ENCODE data around the gene CLPTM1. TPM values are rescaled to one million over a fixed set of nuclear protein-coding genes. Genes with fewer than 3 reads are reported as not detected.

Gene CLPTM1
- total RNA-seq, 2 donors from 2014 or later: 82.7 to 94.4 TPM

GRCh38 chr19:44927746-44928145 is 27.4 kb upstream of the CLPTM1 start:
- peaks cover 2% of the 10 kb centered on the region for H3K9me3 Mint-ChIP-seq

GRCh38 chr19:44930088-44930487 is 25.1 kb upstream of the CLPTM1 start:
- no peak overlapping the region for H3K9ac ChIP-seq (ENCODE audit: extremely low read depth, low read length, poor library complexity, severe bottlenecking)
- Mint-ChIP-seq H3K4me3 (no peak overlapping the region), H3K4me1 (peaks cover 11% of the 10 kb centered on the region), H3K36me3 (ENCODE audit: low read depth) (no peaks in the 10 kb centered on the region), H3K27ac (no peak overlapping the region), H3K27me3 (ENCODE audit: insufficient read depth) (peaks cover 11% of the 10 kb centered on the region), H3K9me3 (no peaks in the 10 kb centered on the region)
- H3K4me1 ChIP-seq (ENCODE audit: control insufficient read depth, insufficient read depth, low read length): no peaks in the 10 kb centered on the region
- H3K27ac ChIP-seq (ENCODE audit: low read depth, low read length): no peak overlapping the region
- no peaks in the 10 kb centered on the region for H3K9me3 ChIP-seq (ENCODE audit: control insufficient read depth, low read length)
- TF ChIP-seq CTCF (conservative IDR thresholded peaks at IDR 0.05): no peak
- no peaks in the 10 kb centered on the region for H3K36me3 ChIP-seq (ENCODE audit: control insufficient read depth, insufficient read depth, low read length)
- H3K4me3 ChIP-seq (ENCODE audit: low read length): no peak overlapping the region
- no peaks in the 10 kb centered on the region for H3K27me3 ChIP-seq (ENCODE audit: control insufficient read depth, insufficient read depth, low read length, poor library complexity, severe bottlenecking)
- WGBS, 2 experiments (ENCODE audit: insufficient coverage in 1 of 2, insufficient read length in 1 of 2): 85 to 94% methylated on average over 6 to 7 of the region's 7 CpGs
- no peak for DNase-seq

More at GRCh38 chr19:44927746-44928145, 27.4 kb upstream of the CLPTM1 start:
- Histone ChIP-seq H3K9ac (ENCODE audit: extremely low read depth, low read length, poor library complexity, severe bottlenecking) (no peak overlapping the region), H3K27ac (ENCODE audit: low read depth, low read length) (no peak overlapping the region), H3K27me3 (ENCODE audit: control insufficient read depth, insufficient read depth, low read length, poor library complexity, severe bottlenecking) (no peaks in the 10 kb centered on the region), H3K36me3 (ENCODE audit: control insufficient read depth, insufficient read depth, low read length) (no peaks in the 10 kb centered on the region), H3K4me3 (ENCODE audit: low read length) (no peak overlapping the region), H3K9me3 (ENCODE audit: control insufficient read depth, low read length) (no peaks in the 10 kb centered on the region), H3K4me1 (ENCODE audit: control insufficient read depth, insufficient read depth, low read length) (no peaks in the 10 kb centered on the region)
- DNase-seq: no peak
- H3K27ac Mint-ChIP-seq: peak overlapping the region; percentile 39
- H3K36me3 Mint-ChIP-seq (ENCODE audit: low read depth): peaks cover 3% of the 10 kb centered on the region
- H3K4me3 Mint-ChIP-seq: no peak overlapping the region
- 79 to 96% methylated on average over 4 to 5 of the region's 5 CpGs for WGBS, 2 experiments (ENCODE audit: insufficient coverage in 1 of 2, insufficient read length in 1 of 2)
- TF ChIP-seq CTCF (conservative IDR thresholded peaks at IDR 0.05): no peak
- H3K27me3 Mint-ChIP-seq (ENCODE audit: insufficient read depth): peaks cover 10% of the 10 kb centered on the region
- H3K4me1 Mint-ChIP-seq: peaks cover 18% of the 10 kb centered on the region

GRCh38 chr19:44931541-44931940 is 23.6 kb upstream of the CLPTM1 start:
- Histone ChIP-seq H3K27me3 (ENCODE audit: control insufficient read depth, insufficient read depth, low read length, poor library complexity, severe bottlenecking) (no peaks in the 10 kb centered on the region), H3K27ac (ENCODE audit: low read depth, low read length) (no peak overlapping the region), H3K36me3 (ENCODE audit: control insufficient read depth, insufficient read depth, low read length) (no peaks in the 10 kb centered on the region), H3K9me3 (ENCODE audit: control insufficient read depth, low read length) (no peaks in the 10 kb centered on the region), H3K9ac (ENCODE audit: extremely low read depth, low read length, poor library complexity, severe bottlenecking) (no peak overlapping the region), H3K4me1 (ENCODE audit: control insufficient read depth, insufficient read depth, low read length) (no peaks in the 10 kb centered on the region), H3K4me3 (ENCODE audit: low read length) (no peak overlapping the region)
- no peaks in the 10 kb centered on the region for H3K9me3 Mint-ChIP-seq
- H3K27ac Mint-ChIP-seq: no peak overlapping the region
- no peak for DNase-seq
- no peaks in the 10 kb centered on the region for H3K36me3 Mint-ChIP-seq (ENCODE audit: low read depth)
- no peak for TF ChIP-seq CTCF (conservative IDR thresholded peaks at IDR 0.05)
- H3K27me3 Mint-ChIP-seq (ENCODE audit: insufficient read depth): peaks cover 8% of the 10 kb centered on the region
- no peak overlapping the region for H3K4me3 Mint-ChIP-seq
- peaks cover 11% of the 10 kb centered on the region for H3K4me1 Mint-ChIP-seq
- 88 to 95% methylated on average over 3 of the region's 4 CpGs for WGBS, 2 experiments (ENCODE audit: insufficient coverage in 1 of 2, insufficient read length in 1 of 2)

Measured in endodermal cell (in vitro differentiated cells).